HTERT RPE-1 (cell line): ENCODE results near the gene GAD1.

Experiments
- in situ Hi-C: fragments of 300-500 bp; cut with MboI; formaldehyde crosslinking; loops from 4 replicates; pipeline ENCODE4 v1.14.3; 2020; ENCODE audit warnings: low sequenced_read_pairs

GAD1 gene

GRCh38 chr2:170887496-170887895 is 70.8 kb downstream of the GAD1 start:
- in situ Hi-C loops = no loop called here

- in situ Hi-C loops = no loop called here
These were observed 71.2 kb downstream of the GAD1 start for GRCh38 chr2:170887896-170888295.

GRCh38 chr2:170891893-170892292 is 75.2 kb downstream of the GAD1 start:
- in situ Hi-C loops = no loop called here

- in situ Hi-C loops = no loop called here
These were observed 75.8 kb downstream of the GAD1 start for GRCh38 chr2:170892391-170892951.

GRCh38 chr2:170895023-170895757 is 78.5 kb downstream of the GAD1 start:
- in situ Hi-C loops = no loop called here

- in situ Hi-C loops = no loop called here
These were observed 79.9 kb downstream of the GAD1 start for GRCh38 chr2:170896622-170897021.

- in situ Hi-C loops = no loop called here
These were observed 80.4 kb downstream of the GAD1 start for GRCh38 chr2:170897108-170897507.

- in situ Hi-C loops = no loop called here
These were observed 89.2 kb downstream of the GAD1 start for GRCh38 chr2:170905864-170906263.
